Liver (tissue), 9 donors: ENCODE results near the gene PLOD3. TPM values are rescaled to one million over a fixed set of nuclear protein-coding genes. Genes with fewer than 3 reads are reported as not detected.

Experiments
- DNase-seq: peaks from one replicate; pipeline ENCODE4 v3.0.0-alpha.2; 2017; ENCODE audit warnings: low spot score
- H3K27ac ChIP-seq, 2 donors: one replicate each; pipeline ENCODE4 v1.7.0; 2013; ENCODE audit warnings: inconsistent platforms in 2 of 2, low read length in 2 of 2, control low read depth in 1 of 2, low read depth in 1 of 2, mild to moderate bottlenecking in 1 of 2
- H3K27me3 ChIP-seq, 4 donors: one replicate each; pipeline versions ENCODE4 v1.6.1 to v1.7.0; 2013; ENCODE audit warnings: low read length in 3 of 4, inconsistent platforms in 1 of 4, mild to moderate bottlenecking in 1 of 4, moderate library complexity in 1 of 4; ENCODE audit not compliant: control insufficient read depth in 4 of 4, insufficient read depth in 4 of 4
- H3K36me3 ChIP-seq, 4 donors: one replicate each; pipeline versions ENCODE4 v1.6.1 to v1.7.0; 2013; ENCODE audit warnings: low read length in 3 of 4, mild to moderate bottlenecking in 3 of 4, low read depth in 1 of 4, moderate library complexity in 1 of 4; ENCODE audit not compliant: control insufficient read depth in 4 of 4, insufficient read depth in 3 of 4
- H3K4me1 ChIP-seq, 4 donors: one replicate each; pipeline versions ENCODE4 v1.6.1 to v1.7.0; 2013; ENCODE audit warnings: low read length in 3 of 4, mild to moderate bottlenecking in 3 of 4, moderate library complexity in 1 of 4; ENCODE audit not compliant: control insufficient read depth in 4 of 4, insufficient read depth in 4 of 4
- H3K4me3 ChIP-seq, 3 donors: one replicate each; pipeline versions ENCODE4 v1.6.1 to v1.7.0; 2013; ENCODE audit warnings: low read length in 3 of 3, control low read depth in 1 of 3, low read depth in 1 of 3, mild to moderate bottlenecking in 1 of 3
- H3K9ac ChIP-seq, 2 donors: one replicate each; pipeline ENCODE4 v1.7.0; 2013; ENCODE audit warnings: low read length in 2 of 2, mild to moderate bottlenecking in 2 of 2, moderate library complexity in 2 of 2, control low read depth in 1 of 2, low read depth in 1 of 2
- H3K9me3 ChIP-seq, 4 donors: one replicate each; pipeline versions ENCODE4 v1.6.1 to v1.7.0; 2013; ENCODE audit warnings: low read length in 3 of 4; ENCODE audit not compliant: control insufficient read depth in 4 of 4
- CTCF ChIP-seq: fragments of 150-350 bp; IDR thresholded peaks from 2 replicates; pipeline ENCODE4 v1.5.1; 2017; ENCODE audit warnings: improper control_type of control experiment, low read depth, low read length; ENCODE audit not compliant: missing input control
- FOXA1 ChIP-seq: IDR thresholded peaks from 2 replicates; pipeline ENCODE4 v1.6.1; 2016; ENCODE audit warnings: antibody characterized with exemption
- FOXA2 ChIP-seq: IDR thresholded peaks from 2 replicates; pipeline ENCODE4 v1.6.1; 2016; ENCODE audit warnings: antibody characterized with exemption
- GABPA ChIP-seq, 2 donors: IDR thresholded peaks in 1 of 2; conservative IDR thresholded peaks in 1 of 2; 2 replicates each; pipeline ENCODE4 v1.6.1; 2016; ENCODE audit warnings: antibody characterized with exemption in 2 of 2, mild to moderate bottlenecking in 1 of 2, moderate library complexity in 1 of 2
- HNF4A ChIP-seq, 2 donors: conservative IDR thresholded peaks; 2 replicates each; pipeline ENCODE4 v1.6.1; 2016; ENCODE audit warnings: antibody characterized with exemption in 2 of 2, mild to moderate bottlenecking in 2 of 2
- HNF4G ChIP-seq: IDR thresholded peaks from 2 replicates; pipeline ENCODE4 v1.6.1; 2016; ENCODE audit warnings: antibody characterized with exemption
- JUND ChIP-seq, 2 donors: IDR thresholded peaks; 2 replicates each; pipeline ENCODE4 v1.6.1; 2016; ENCODE audit warnings: antibody characterized with exemption in 2 of 2
- NR2F2 ChIP-seq: IDR thresholded peaks from 2 replicates; pipeline ENCODE4 v1.6.1; 2016; ENCODE audit warnings: antibody characterized with exemption
- RAD21 ChIP-seq, 2 donors: IDR thresholded peaks; 2 replicates each; pipeline ENCODE4 v1.6.1; 2016; ENCODE audit warnings: antibody characterized with exemption in 2 of 2, mild to moderate bottlenecking in 2 of 2
- REST ChIP-seq: IDR thresholded peaks from 2 replicates; pipeline ENCODE4 v1.6.1; 2016; ENCODE audit warnings: antibody characterized with exemption, mild to moderate bottlenecking
- RXRA ChIP-seq, 2 donors: IDR thresholded peaks; 2 replicates each; pipeline ENCODE4 v1.6.1; 2017 to 2018; ENCODE audit warnings: antibody characterized with exemption in 2 of 2, mild to moderate bottlenecking in 1 of 2
- SP1 ChIP-seq: IDR thresholded peaks from 2 replicates; pipeline ENCODE4 v1.6.1; 2018; ENCODE audit warnings: antibody characterized with exemption, mild to moderate bottlenecking
- YY1 ChIP-seq: IDR thresholded peaks from 2 replicates; pipeline ENCODE4 v1.6.1; 2016; ENCODE audit warnings: antibody characterized with exemption, mild to moderate bottlenecking
- ZBTB33 ChIP-seq: IDR thresholded peaks from 2 replicates; pipeline ENCODE4 v1.6.1; 2016; ENCODE audit warnings: antibody characterized with exemption
- WGBS: extraction: QIAGEN DNeasy Blood & Tissue Kit; methylation state at CpG from one replicate; pipeline ENCODE4 v1.1.7; 2013; 5-methylcytosine and 5-hydroxymethylcytosine counted together
- polyA plus RNA-seq, 2 donors: library from polyadenylated mRNA; stranded (reverse) in 1 of 2; unstranded in 1 of 2; fragments of 200-250 nt in 1 of 2; fragments of >200 nt in 1 of 2; fragmentation: Nextera tagmentation in 1 of 2; extraction: Ambion mirVana in 1 of 2; gene quantifications; one replicate each; pipeline versions ENCODE4 v1.2.1 to v1.2.3, GENCODE V29; 2013 to 2015
- total RNA-seq, 2 donors: library from RNA; depleted of rRNA; stranded (reverse); fragments of >200 nt; gene quantifications; one replicate each; pipeline ENCODE4 v1.2.3, GENCODE V29; 2014
- TF ChIP-seq, protein P1 (sequence below): IDR thresholded peaks from 2 replicates; pipeline ENCODE4 v1.6.1; 2016; ENCODE audit warnings: antibody characterized with exemption
- TF ChIP-seq, protein P2 (sequence below): IDR thresholded peaks from 2 replicates; pipeline ENCODE4 v1.6.1; 2016; ENCODE audit warnings: antibody characterized with exemption
- donor health status: healthy.
- donor health status: healthy.
- donor health status: healthy.
- donor health status: healthy.
- donor health status: healthy.

PLOD3 gene
- total and polyA plus RNA-seq, 4 donors, result 19.4 to 42.9 (median 27.7) TPM

- Histone ChIP-seq H3K9me3 (no peaks in the 10 kb centered on the region), H3K27ac (peak overlapping the region; percentile 29 to 73), H3K9ac (no peak overlapping the region), H3K4me1 (peaks cover 14 to 33% (median 25%) of the 10 kb centered on the region in 4 donors), H3K4me3 (peak overlapping the region in 1 of 3 donors; percentile 39), H3K27me3 (no peaks in the 10 kb centered on the region), H3K36me3 (peaks cover 0 to 6% (median 1%) of the 10 kb centered on the region in 4 donors)
- DNase-seq, result peak; percentile 54
- TF ChIP-seq YY1 (no peak), RAD21 (IDR thresholded peaks at IDR 0.05) (no peak), ZBTB33 (no peak), CTCF (no peak), SP1 (no peak), HNF4A (conservative IDR thresholded peaks at IDR 0.05) (no peak), RXRA (IDR thresholded peaks at IDR 0.05) (no peak), FOXA2 (no peak), NR2F2 (no peak), REST (no peak), HNF4G (no peak), GABPA (IDR thresholded peaks at IDR 0.05 in 1 of 2, conservative IDR thresholded peaks at IDR 0.05 in 1 of 2) (no peak), FOXA1 (no peak), JUND (IDR thresholded peaks at IDR 0.05) (no peak)
- TF ChIP-seq, protein P1, sequence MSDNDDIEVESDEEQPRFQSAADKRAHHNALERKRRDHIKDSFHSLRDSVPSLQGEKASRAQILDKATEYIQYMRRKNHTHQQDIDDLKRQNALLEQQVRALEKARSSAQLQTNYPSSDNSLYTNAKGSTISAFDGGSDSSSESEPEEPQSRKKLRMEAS, result no peak
- TF ChIP-seq, protein P2, sequence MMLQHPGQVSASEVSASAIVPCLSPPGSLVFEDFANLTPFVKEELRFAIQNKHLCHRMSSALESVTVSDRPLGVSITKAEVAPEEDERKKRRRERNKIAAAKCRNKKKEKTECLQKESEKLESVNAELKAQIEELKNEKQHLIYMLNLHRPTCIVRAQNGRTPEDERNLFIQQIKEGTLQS, result no peak
- WGBS, result 24% methylated on average over 52 of the region's 52 CpGs
Measured at GRCh38 chr7:101232141-101232850, 14.9 kb upstream of the PLOD3 start.
